ENCODE results near the gene FFAR3. TPM values are rescaled to one million over a fixed set of nuclear protein-coding genes. Genes with fewer than 3 reads are reported as not detected.
A peak's percentile ranks its signal among the peaks of the same experiment; 100 is the strongest.

Gene FFAR3
- total and polyA plus RNA-seq, 2 of the 13 experiments (the other 11 are each of a cell fraction or from before 2014, with no cell fraction given): not detected

- TF ChIP-seq ATF2 (CRISPR knock-in tag; IDR thresholded peaks at IDR 0.05) (0 out of 2 replicates have a peak, but pooled peaks have one; percentile 27), BORCS8-MEF2B (CRISPR knock-in tag; IDR thresholded peaks at IDR 0.05) (no peak), ZNF609 (CRISPR knock-in tag; IDR thresholded peaks at IDR 0.05; ENCODE audit: borderline replicate concordance) (peak; percentile 36; the same call in 1 of the 2 replicates), SRY (CRISPR knock-in tag; IDR thresholded peaks at IDR 0.05) (no peak), KDM5B (CRISPR knock-in tag; IDR thresholded peaks at IDR 0.05; ENCODE audit: borderline replicate concordance) (peak; percentile 75; the same call in 1 of the 2 replicates), ZNF687 (CRISPR knock-in tag; IDR thresholded peaks at IDR 0.05) (peak; percentile 74), EP300 (IDR thresholded peaks at IDR 0.05; ENCODE audit: low read depth in 2 of 2, low read length in 2 of 2) (peak; percentile 76 to 82; a peak in 3 of 4 replicates), EP300 (CRISPR knock-in tag; IDR thresholded peaks at IDR 0.05; ENCODE audit: borderline replicate concordance) (peak; percentile 30; the same call in 1 of the 2 replicates), PATZ1 (CRISPR knock-in tag; IDR thresholded peaks at IDR 0.05) (peak; percentile 33; the same call in 1 of the 2 replicates), MED8 (CRISPR knock-in tag; IDR thresholded peaks at IDR 0.05; ENCODE audit: insufficient replicate concordance) (peak; percentile 24), FOXP1 (IDR thresholded peaks at IDR 0.05) (no peak), FOXP1 (CRISPR knock-in tag; IDR thresholded peaks at IDR 0.05) (peak; percentile 74), HOXA3 (CRISPR knock-in tag; IDR thresholded peaks at IDR 0.05) (peak; percentile 49; the same call in 1 of the 2 replicates), ZNF761 (CRISPR knock-in tag; conservative IDR thresholded peaks at IDR 0.05) (no peak), MAZ (IDR thresholded peaks at IDR 0.05; ENCODE audit: borderline replicate concordance, low read depth, low read length) (no peak), MAZ (CRISPR knock-in tag; IDR thresholded peaks at IDR 0.05; ENCODE audit: low read depth) (no peak), KDM4B (CRISPR knock-in tag; IDR thresholded peaks at IDR 0.05) (0 out of 2 replicates have a peak, but pooled peaks have one; percentile 16), SMC3 (IDR thresholded peaks at IDR 0.05; ENCODE audit: low read length) (no peak)
Observed at GRCh38 chr19:35316560-35316959, 41.7 kb upstream of the FFAR3 start (continued).
